NCI-H510A (cell line): ENCODE measurements around the gene EFHC1.

Source experiments
- DNase-seq: peaks from one replicate; lab custom pipeline; 2025; lab: John Stamatoyannopoulos, UW

EFHC1 gene

GRCh38 chr6:52555518-52556233 is 135.5 kb downstream of the EFHC1 start:
- no peak for DNase-seq

GRCh38 chr6:52557389-52558265 is 137.5 kb downstream of the EFHC1 start:
- no peak for DNase-seq

DNA sequence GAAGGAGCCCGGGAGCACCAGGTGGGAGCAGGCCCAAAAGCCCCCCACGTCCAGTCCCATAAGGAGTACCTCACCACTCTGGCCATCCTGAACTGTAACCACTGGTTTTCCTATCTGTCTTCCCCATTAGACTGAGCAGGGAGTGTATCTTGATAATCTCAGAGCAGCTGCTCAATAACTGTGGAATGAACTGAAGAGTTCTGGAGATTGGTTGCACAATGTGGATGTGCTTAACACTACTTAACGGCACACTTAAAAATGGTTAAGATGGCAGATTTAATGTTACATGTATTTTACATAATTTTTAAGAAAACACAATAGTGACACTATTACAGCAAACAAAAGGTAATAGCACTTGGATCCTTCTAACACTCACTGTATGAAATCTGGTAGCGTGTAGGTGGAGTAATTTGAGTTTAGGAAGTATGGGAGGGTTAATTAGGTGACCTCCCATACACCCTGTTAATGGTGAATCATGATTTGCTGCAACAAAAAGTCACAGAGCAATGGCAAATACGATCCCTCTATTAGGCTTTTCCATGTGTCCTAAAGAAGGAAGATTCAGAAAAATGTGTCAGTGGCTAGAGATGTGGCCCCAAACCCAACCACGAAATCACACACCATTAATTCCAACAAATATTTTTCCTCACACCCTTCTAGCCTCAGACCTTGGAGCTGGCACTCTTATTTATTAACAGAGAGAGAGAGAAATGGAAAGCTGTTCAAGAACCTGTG is 138.3 kb downstream of the EFHC1 start:
- DNase-seq = no peak

- DNase-seq = no peak
Observed at GRCh38 chr6:52560462-52560861, 140.3 kb downstream of the EFHC1 start.

DNA sequence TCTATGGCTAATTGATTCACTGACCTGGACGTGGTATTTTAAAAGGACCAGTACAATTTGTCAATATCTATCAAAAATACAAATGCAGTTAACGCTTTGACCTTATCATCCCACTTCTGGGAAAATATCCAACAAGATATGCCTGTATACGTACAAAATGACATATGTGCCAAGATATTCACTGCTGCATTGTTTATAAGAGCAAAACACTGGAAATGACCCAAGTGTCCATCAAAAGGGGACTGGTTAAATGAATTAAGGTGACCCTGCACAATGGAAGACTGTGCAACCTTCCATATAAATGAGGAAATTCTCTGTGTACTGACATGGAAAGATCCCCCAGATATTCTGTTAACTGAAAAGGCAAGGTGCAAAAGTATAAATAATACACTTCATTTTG is 142.8 kb downstream of the EFHC1 start:
- no peak for DNase-seq

DNA sequence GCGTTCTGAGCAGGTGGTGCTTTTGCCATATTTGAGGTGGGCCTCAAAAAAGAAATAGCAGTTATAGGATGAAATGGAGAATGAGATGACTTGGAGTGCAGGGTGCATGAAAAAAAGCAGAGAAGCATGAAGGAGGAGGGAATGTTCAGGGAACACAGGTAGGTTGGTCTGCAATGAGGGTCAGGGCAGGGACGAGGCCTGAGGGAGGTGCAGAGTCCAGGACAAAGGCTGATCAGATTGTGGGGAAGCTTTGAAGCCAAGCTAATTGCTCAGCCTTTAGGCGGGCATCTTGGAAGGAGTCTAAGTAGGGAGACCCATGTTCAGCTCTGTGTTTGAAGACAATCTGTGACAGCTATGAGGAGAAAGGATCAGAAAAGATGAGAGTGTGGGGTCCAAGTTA is 144.7 kb downstream of the EFHC1 start:
- no peak for DNase-seq

- DNase-seq = no peak
Observed at GRCh38 chr6:52566201-52566600, 146.1 kb downstream of the EFHC1 start.

DNA sequence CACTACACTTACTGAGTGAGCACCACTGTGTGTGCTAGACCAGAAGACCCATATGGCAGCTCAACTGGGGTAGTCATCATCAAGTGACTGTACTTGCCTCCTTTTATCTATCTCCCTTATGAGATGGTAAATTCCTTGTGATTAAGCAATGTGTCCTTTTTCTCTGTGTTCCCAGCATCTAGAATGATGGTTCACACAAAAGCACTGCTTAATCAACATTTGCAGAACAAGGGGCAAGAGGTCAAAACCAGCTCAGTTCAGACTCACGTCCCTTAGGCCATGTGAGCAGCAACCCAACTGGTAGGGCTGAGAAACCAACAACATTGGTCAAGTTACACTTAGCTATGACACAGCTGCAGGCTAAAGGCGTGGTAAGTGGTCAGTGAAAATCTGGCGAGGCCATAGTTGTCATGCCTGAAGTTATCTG is 146.7 kb downstream of the EFHC1 start:
- DNase-seq = no peak

DNA sequence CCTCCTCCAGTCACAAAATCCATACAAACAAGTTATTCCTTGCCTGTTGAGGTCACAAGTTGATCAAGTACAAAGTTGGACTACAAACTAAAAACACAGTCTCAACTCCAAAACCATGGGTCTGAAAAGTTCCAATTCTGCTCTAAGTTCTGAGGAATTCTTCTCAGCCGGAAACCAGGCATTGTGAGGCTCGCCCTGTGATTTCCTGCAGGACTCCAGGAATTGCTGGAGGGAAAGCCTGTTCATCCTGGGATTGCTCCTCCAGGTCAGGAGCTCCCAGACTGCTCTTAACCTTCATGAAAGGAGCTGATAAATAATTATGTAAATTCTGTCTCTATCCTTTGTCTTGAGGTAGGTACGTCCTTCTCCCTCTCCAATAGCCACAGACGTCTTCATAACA is 148.2 kb downstream of the EFHC1 start:
- DNase-seq = no peak

DNA sequence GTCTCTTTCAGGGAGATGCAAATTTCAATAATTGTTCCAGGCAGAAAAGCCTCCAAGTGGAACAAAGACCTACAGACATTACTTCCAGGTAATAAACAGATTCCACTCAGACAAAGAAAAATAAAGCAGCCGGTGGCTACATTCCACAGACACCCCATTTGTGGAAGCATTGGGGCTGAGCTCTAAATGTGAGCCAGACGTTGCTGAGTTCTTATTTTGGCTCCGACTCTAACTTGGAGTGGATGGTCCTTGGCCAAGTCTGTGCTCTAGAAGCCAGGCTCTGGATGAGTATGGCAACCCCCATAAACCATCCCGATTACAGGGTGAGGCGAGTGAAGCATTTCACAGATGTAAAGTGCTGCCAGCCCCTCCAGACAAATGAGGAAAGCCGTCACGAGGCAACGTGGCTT is 150.2 kb downstream of the EFHC1 start:
- no peak for DNase-seq

- DNase-seq = no peak
Observed at GRCh38 chr6:52571099-52571755, 151.1 kb downstream of the EFHC1 start.

DNA sequence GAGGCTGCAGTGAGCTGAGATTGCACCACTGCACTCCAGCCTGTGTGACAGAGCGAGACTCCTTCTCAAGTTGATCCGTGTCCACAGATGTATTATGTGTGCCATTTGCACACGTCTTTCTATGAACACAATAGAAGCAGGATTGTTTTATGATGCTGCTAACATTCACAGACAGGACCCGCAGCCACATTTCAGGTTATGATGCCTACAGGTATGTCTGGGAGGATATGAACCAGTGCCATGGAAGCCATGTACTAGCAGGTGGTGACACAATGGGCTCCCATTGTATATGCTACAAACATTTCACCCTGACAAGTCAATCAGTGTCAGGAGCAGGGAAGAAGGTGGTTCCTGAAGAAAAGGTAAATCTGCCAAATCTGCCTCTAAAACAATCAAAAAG is 152.4 kb downstream of the EFHC1 start:
- no peak for DNase-seq

DNA sequence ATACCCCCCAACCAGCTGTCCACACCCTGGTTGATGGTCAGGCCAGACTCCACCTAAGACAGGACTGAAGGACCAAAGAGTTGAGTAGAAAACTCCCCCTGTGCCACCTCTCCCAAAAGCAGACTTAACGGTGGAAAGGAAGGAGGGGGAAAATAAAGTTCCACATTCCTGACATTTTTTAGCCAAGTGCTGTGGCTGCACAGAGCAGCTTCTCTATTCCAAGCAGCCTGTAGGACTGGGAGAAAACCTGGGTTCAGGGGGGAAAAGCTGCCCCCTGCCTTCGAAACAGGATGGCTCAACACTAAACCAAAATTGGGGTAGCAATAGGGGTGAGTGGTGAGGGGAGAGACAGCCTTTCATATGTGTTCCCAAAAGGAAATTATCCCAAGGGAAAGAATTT is 153.2 kb downstream of the EFHC1 start:
- DNase-seq = no peak
